HL-60/S4 treated with phorbol 12-myristate 13-acetate at 8.2 ng/mL for 4 days and 3 days (cell line): ENCODE measurements around the gene EDN1.

Experiments
- in situ Hi-C: fragments of 300-500 bp; cut with MboI; formaldehyde crosslinking; loops from 2 replicates; pipeline ENCODE4 v1.15.0; 2022; ENCODE audit warnings: low sequenced_read_pairs

EDN1 gene

DNA sequence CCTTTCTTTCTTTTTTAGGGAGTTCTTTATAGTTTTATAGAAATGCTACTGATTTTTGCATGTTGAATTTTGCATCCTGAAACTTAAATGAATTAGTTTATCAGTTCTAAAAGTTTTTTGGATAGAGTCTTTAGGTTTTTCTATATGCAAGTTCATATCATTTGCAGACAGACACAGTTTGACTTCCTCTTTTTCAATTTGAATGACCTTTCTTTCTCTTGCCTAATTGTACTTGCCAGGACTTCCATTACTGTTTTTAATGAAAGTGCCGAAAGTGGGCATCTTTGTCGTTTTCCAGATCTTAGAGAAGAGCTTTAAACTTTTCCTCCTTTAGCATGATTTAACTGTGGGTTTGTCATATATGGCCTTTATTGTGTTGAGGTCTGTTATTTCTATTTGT, 21.1 kb upstream of the EDN1 start:
- in situ Hi-C loops, result no loop called here

DNA sequence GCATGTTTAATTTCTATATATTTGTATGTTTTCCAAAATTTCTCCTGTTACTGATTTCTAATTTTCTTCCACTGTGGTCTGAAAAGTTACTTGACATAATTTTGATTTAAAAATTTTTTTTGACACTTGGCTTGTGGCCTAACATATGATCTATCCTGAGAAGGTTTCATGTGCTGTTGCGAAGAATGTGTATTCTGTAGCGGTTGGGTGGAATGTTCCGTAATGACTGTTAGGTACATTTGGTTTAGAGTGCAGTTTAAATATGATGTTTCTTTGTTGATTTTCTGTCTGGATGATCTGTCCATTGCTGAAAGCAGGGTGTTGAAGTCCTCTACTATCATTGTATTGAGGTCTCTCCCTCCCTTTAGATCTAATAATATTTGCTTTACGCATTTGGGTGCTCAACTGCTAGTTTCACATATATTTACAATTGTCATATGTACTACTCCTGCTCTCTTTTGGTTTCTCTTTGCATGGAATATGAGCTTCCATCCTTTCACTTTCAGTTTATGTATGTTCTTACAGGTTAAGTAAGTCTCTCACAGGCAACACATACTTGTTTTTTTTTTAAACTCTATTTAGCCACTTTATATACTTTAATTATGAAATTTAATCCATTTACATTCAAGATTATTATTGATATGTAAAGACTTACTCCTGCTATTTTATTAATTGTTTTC, 19.5 kb upstream of the EDN1 start:
- in situ Hi-C loops, result no loop called here

DNA sequence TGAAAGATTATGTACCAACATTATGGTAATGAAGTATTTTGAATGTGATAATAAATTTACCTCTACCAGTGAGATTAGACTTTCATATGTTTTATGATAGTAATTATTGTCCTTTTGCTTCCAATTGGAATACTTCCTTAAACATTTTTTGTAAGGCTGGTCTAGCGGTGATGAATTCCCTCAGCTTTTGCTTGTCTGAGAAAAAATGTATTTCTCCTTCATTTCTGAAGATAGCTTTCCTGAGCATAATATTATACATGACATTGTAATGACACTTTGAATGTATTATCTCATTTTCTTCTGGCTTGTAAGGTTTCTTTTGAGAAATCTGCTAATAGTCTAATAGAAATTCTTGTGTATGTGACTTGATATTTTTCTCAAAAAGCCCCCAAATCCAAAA, 18.6 kb upstream of the EDN1 start:
- in situ Hi-C loops, result no loop called here

DNA sequence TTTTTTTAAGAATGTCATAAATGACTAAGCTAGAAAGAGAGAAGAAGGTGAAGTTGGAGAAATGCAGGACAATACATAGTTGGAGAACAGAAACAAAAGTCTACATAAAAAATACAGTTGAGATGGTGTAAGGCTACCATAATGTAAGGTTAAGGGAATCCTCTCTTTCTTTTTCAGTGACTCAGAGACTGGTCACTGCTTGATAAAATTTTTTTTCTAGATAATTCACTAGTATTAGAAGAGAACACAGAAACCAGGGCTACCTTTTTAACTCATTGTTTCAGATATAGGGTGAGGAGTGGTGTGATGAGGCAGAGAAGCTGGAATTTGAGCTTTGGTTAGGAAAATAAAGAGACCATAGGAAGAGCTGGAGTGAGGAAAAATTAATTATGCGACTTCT, 18.2 kb upstream of the EDN1 start:
- in situ Hi-C loops, result no loop called here

DNA sequence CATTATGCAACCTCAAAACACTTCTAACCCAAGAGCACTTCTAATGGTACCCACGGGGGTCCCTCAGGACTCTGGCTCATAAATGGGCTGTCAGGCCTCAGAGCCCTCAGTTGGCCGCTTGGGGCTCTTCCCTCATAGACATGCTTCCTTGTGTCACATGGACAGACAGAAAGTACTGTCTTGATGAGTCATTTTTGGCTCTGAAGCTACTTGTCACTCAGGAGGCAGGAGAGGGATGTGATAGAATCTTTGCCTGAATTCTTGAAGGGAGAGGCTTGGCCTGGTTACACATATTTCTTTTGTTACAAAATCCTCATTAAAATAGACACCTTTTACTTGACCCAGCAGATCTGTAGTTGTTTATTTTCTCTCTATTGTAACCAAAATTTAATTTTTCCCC, 15.1 kb upstream of the EDN1 start:
- in situ Hi-C loops, result loop anchor here (25.0 kb wide), 1 partner anchor 613 kb away; no protein-coding TSS in a partner anchor

DNA sequence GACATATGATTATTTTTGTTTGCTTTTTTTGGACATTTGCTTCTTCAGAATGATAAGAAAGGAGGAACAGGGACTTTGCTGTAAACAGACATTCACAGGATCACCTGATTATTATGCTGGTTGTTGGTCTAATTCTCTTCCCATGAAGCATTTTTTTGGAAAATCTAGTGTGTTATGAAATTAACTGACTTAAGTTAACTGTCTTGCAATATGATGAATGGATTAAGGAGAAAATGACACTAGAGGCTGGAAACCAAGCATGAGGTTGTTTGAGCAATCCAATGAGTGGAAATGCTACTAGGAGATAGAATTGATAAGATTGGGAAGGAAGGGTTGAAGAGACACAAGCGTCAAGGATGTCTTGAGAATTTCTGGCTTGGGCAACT, 13.2 kb upstream of the EDN1 start:
- in situ Hi-C loops, result loop anchor here (25.0 kb wide), 1 partner anchor 615 kb away; no protein-coding TSS in a partner anchor

DNA sequence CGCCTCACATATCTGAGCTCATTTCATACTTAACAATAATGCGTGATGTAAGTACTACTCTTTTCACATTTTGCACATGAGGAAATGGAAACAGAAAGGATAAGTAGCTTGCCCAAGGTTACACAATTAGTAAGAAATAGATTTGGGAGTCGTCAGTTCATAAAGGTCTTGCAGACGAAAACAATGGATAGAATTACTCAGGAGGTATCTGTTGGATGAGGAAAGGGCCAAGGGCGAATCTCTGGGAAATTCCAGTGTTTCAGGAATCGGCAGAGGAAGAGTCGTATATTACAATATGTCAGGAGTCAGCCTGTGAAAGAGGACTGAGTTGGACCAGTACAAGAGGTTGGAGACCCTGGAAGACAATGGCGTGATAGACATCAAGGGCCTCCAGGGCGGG, 12.8 kb upstream of the EDN1 start:
- in situ Hi-C loops, result loop anchor here (25.0 kb wide), 1 partner anchor 615 kb away; no protein-coding TSS in a partner anchor

DNA sequence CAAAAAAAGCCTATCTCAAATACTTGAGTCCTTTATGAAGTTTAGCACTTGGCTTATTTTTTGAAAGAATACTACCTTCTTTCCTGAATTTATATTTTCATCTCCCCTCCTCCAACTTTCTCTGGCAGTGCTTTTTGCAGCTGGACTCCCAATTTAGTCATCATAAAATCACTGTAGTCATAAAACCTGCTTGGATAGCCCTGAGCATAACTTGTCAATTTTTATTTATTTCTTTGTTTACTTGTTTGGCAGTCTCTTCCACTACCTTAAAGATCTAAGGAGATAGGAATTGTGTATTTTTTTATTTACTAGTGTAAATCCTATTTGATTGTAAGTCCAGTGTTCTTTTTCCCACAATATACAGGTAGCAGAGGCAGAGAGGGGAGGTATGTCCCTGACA, 11.2 kb upstream of the EDN1 start:
- in situ Hi-C loops, result loop anchor here (25.0 kb wide), 1 partner anchor 617 kb away; no protein-coding TSS in a partner anchor

DNA sequence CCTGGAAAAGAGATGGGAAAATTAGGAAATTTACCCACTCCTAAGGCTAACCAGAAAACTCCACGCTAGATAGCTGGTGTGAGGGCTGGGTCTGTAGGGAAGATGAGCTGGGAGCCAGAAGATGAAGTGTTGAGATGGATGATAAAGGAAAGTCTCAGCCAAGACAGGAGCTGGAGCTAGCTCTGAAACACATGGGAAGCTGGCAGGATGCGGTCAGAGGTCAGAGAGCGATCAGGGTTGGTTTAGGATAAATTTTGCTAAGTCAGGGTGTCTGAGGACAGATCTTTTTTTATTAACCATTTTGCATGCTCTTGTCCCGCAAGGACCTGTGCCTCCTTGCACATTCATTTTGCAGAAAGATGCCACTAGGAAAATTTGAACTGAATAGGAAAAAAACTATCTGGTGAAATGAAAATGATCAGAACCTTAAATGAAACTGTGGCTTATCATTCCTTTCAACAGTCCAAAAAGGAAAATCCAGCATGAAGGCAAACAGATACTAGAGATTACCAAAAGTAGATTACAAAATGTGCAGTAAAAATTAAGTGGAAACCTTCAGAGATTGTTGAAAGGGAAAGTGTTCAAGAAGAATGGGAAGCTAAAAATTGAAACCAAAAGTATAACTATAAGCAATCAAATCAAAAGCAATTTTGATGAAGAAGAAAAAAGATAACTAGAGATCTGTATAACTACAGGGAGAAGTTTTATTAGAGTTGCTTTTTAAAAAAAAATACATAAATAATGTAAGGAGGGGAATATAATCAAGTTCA, 10.7 kb upstream of the EDN1 start:
- in situ Hi-C loops, result loop anchor here (25.0 kb wide), 1 partner anchor 617 kb away; no protein-coding TSS in a partner anchor

DNA sequence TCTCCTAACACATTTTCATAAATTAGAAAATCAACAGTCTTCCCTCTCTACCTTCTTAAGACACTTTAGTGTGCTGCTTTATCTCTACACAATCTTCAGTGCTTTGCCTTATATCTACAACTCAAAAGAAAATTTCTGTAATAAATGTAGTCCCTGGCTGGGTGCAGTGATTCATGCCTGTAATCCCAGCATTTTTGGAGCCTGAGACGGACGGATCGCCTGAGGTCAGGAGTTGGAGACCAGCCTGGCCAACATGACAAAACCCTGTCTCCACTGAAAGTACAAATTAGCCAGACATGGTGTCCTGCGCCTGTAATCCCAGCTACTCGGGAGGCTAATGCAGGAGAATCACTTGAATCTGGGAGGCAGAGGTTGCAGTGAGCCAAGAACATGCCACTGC, 9.7 kb upstream of the EDN1 start:
- in situ Hi-C loops, result loop anchor here (25.0 kb wide), 1 partner anchor 618 kb away; no protein-coding TSS in a partner anchor

DNA sequence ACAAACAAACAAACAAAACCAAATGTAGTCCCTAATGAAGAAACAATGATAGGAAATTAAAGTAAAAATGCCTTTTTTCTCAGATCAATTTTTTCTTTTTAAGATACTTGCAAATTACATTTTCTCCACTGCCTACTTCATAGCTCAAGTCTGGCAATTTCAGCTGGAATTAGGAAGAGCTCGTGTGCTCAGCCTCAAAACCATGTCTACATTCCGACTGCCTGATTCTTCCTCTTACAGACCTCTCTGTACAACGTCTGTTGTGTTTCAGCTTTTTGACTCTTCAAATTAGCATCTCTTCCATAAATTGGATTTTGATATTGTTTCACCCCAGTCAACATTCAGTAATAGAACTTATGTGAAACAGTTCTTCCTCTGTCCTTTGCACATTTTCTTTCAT, 9.3 kb upstream of the EDN1 start:
- in situ Hi-C loops, result loop anchor here (25.0 kb wide), 1 partner anchor 619 kb away; no protein-coding TSS in a partner anchor

DNA sequence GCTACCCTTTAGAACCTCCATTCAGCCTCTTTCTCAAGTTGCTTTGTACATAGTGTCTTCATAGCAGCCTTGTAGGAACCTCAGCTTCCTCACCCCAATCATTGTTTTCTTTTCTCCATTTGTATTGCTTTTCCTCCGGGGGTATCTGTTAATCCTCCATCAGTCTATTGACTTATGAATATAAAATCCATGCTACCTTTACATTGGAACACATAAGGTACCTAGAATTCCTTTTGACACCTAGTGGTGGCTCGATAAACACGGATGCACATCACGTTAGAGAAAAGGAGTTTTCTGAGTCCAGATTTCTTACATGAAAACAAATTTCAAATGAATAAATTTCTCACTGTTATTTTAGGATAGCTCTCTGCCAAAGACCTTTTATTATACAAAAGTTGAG, 6.3 kb upstream of the EDN1 start:
- in situ Hi-C loops, result loop anchor here (25.0 kb wide), 1 partner anchor 622 kb away; no protein-coding TSS in a partner anchor

DNA sequence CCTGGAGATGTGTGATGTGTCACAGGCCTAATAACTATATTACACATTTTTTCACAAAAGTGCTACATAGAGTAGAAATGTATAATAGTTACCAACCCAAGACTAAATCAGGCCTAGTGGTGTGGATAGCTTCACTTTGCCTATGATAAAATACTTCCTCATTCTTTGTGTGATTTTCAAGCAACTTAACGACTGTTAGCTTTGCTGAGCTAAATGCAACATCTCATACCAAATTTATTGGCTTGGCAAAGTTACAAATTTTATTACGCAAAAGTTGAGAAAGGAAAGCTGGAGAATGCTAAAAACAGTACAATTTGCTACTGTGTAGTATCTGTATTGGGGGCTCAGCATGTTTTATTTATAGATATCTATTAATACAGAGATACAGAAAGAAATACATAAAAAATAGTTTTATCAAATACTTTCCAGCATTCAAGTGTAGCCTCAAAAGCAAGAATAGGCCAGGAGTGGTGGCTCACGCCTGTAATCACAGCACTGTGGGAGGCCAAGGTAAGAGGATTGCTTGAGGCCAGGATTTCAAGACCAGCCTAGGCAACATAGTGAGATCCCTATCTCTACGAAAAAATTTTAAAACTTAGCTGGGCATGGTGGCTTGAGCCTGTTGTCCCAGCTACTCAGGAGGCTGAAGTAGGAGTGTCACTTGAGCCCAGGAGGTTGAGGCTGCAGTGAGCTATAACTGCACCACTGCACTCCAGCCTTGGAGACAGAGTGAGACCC, 3.6 kb upstream of the EDN1 start:
- in situ Hi-C loops, result loop anchor here (25.0 kb wide), 1 partner anchor 624 kb away; no protein-coding TSS in a partner anchor

DNA sequence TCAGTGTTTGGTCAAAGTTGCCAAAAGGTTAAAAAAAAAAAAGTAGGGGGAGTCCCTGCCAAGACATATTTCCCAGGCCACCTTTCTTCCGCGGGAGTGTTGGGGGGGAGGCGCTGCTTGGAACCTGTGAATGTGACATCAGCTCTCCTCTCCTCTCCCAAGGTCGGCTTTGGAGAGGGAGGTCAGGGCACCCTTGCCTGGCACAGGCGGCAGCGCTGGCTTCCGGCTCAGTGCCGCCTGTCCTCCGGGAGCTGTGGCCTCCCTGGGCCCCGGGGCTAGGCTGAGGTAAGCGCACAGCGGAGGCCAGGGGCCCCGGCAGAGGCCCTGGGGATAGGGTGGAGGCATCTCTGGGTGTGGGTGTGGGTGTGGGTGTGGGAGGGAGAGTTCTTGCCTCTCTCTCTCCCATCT, 1.9 kb upstream of the EDN1 start:
- in situ Hi-C loops, result loop anchor here (25.0 kb wide), 1 partner anchor 626 kb away; no protein-coding TSS in a partner anchor

DNA sequence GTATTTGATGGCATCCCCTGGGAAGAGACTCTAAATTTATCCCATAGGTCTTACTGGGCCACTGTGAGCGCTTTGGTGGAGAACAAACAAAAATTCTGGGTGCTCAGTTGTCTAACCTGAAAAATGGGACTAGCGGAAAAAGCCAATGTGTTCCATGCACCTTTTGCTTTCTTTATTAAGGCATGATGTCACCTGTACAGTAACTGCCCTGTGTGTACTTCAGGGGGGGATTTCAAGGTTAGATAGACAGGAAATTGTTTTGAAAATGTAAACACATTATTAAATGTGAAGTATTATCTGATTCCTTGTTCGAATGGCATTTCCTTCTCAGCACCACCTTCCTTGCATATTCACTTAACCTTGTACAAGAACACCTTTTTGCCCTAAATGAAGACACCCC, 1.2 kb upstream of the EDN1 start:
- in situ Hi-C loops, result loop anchor here (25.0 kb wide), 1 partner anchor 627 kb away; no protein-coding TSS in a partner anchor

DNA sequence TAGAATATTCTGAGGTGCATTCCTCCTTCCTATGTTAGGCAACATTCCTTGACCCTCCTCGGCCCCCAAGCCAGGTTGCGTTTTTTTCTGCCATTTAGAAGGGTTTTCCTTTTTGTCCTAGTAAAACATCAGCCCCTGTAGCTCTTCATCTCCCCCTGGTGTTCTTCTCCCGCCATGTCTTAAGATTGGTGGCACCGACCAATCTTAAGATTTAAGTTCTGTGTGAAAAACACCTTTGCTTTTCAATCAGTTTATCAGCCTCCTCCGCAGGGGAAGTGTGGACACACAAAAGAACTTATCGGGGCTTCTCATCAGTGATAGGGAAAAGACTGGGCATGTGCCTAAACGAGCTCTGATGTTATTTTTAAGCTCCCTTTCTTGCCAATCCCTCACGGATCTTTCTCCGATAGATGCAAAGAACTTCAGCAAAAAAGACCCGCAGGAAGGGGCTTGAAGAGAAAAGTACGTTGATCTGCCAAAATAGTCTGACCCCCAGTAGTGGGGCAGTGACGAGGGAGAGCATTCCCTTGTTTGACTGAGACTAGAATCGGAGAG, 719 bp upstream of the EDN1 start:
- in situ Hi-C loops, result loop anchor here (25.0 kb wide), 1 partner anchor 627 kb away; no protein-coding TSS in a partner anchor

DNA sequence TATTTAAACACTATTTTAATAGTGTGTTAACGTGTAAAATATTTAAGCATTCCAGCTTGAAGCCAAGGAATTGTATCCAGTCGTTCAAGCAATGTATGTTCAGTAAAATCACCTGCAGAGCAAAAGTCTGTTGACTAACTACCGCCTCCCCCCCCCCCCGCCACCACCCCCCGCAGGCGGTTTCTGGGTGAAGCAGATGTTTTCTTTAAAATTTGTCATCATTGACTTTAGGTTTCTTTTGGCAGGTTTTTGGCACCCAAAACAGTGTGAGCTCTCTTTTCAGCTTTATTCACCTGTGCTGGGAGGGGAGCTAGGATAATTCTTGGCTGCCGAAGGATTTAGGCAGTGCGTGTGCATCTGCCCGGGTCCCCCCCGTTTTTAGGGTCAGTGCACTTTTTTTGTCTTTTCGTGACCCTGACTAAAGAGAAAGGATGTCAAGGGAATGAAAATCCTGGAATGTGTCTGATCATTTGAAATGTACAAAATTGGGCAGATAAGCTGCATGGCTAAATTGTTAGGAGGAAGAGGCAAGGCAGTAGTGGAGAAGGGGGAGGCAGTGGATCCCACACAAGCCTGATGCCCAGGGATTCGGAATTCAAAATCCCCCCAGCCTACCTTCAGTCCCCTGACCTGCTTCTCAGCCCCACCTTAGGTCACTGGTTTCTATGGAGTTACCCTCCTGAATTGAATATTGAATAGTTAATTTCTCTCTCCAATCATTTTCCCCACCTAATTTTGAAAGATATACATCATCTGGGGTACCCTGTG, 1.1 kb downstream of the EDN1 start:
- in situ Hi-C loops, result loop anchor here (10.0 to 25.0 kb wide), 3 partner anchors 84 to 629 kb away; no protein-coding TSS in a partner anchor

DNA sequence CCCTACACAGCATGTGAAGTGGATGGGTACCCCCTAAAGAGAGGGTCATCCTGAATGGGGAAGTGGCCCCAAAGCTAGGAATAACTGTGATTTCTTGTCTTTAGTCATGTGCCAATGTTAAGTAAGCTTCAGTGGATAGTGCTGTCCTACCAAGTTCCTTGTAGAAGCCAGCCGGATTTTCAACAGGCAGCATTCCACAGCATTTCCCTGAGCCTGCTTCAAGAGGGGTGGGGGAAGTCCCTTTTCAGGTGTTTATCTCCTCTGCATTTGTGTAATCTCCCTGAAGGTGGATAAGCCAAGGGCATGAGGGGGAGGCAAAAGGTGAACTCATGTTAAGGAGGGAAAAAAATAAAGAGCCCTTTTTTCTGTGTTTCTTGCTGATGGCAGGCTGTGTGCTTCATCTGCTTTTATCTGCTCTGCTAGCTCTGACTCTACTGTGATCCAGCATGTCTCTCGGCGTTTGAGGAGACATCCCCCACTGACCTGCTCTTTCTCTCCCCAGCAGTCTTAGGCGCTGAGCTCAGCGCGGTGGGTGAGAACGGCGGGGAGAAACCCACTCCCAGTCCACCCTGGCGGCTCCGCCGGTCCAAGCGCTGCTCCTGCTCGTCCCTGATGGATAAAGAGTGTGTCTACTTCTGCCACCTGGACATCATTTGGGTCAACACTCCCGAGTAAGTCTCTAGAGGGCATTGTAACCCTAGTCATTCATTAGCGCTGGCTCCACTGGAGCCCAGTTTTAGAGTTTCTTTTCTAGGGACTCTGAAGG, 1.9 kb downstream of the EDN1 start:
- in situ Hi-C loops, result loop anchor here (10.0 to 25.0 kb wide), 3 partner anchors 83 to 630 kb away; no protein-coding TSS in a partner anchor
